WERI-Rb-1 (cell line): ENCODE results near the gene CCDC92B.

Experiments
- DNase-seq: peaks from one replicate; pipeline ENCODE4 v3.0.0-alpha.2; 2020
- H3K27ac ChIP-seq: fragments of 250-450 bp; sonication (Bioruptor Pico); 2 replicates; pipeline ENCODE4 v1.5.1; 2020; ENCODE audit warnings: mild to moderate bottlenecking, moderate library complexity
- H3K27me3 ChIP-seq: fragments of 250-450 bp; sonication (Bioruptor Pico); 2 replicates; pipeline ENCODE4 v1.5.1; 2021; ENCODE audit warnings: mild to moderate bottlenecking, low read depth, moderate library complexity; ENCODE audit not compliant: insufficient read depth, severe bottlenecking
- H3K36me3 ChIP-seq: fragments of 250-450 bp; sonication (Bioruptor Pico); 2 replicates; pipeline ENCODE4 v1.5.1; 2020; ENCODE audit warnings: mild to moderate bottlenecking, moderate library complexity
- H3K4me3 ChIP-seq: 2 replicates; pipeline ENCODE4 v1.5.1; 2011; ENCODE audit warnings: low read depth, mild to moderate bottlenecking, control low read depth, low read length
- H3K9me3 ChIP-seq: fragments of 250-450 bp; sonication (Bioruptor Pico); 2 replicates; pipeline ENCODE4 v1.5.1; 2021; ENCODE audit warnings: mild to moderate bottlenecking, moderate library complexity; ENCODE audit not compliant: severe bottlenecking
- CTCF ChIP-seq: IDR thresholded peaks from 2 replicates; pipeline ENCODE4 v1.5.1; 2011; ENCODE audit warnings: low read depth, mild to moderate bottlenecking, control low read depth, inconsistent platforms, low read length

CCDC92B gene

GRCh38 chr17:2706911-2707510, 42.4 kb downstream of the CCDC92B start:
- H3K4me3 ChIP-seq: no peak overlapping the region
- H3K9me3 ChIP-seq: no peaks in the 10 kb centered on the region
- no peak for DNase-seq
- H3K27ac ChIP-seq: no peak overlapping the region; the same call in 1 of the 2 replicates
- peaks cover 23% of the 10 kb centered on the region for H3K36me3 ChIP-seq
- no peak for TF ChIP-seq CTCF
- no peaks in the 10 kb centered on the region for H3K27me3 ChIP-seq

GRCh38 chr17:2705888-2706795, 43.3 kb downstream of the CCDC92B start:
- Histone ChIP-seq H3K36me3 (peaks cover 32% of the 10 kb centered on the region), H3K9me3 (no peaks in the 10 kb centered on the region)

GRCh38 chr17:2705263-2705662, 44.2 kb downstream of the CCDC92B start:
- Histone ChIP-seq H3K27ac (no peak overlapping the region), H3K27me3 (no peaks in the 10 kb centered on the region), H3K36me3 (peaks cover 40% of the 10 kb centered on the region), H3K4me3 (no peak overlapping the region), H3K9me3 (no peaks in the 10 kb centered on the region)
- DNase-seq: no peak
- TF ChIP-seq CTCF: no peak

More at GRCh38 chr17:2705888-2706795, 43.3 kb downstream of the CCDC92B start:
- DNase-seq: no peak
- Histone ChIP-seq H3K27ac (no peak overlapping the region), H3K4me3 (no peak overlapping the region), H3K27me3 (no peaks in the 10 kb centered on the region)
- TF ChIP-seq CTCF: no peak

- no peak overlapping the region for H3K27ac ChIP-seq
- TF ChIP-seq CTCF: no peak
These were observed 44.6 kb downstream of the CCDC92B start for GRCh38 chr17:2704890-2705248.

GRCh38 chr17:2704031-2704889, 45.2 kb downstream of the CCDC92B start:
- H3K9me3 ChIP-seq: no peaks in the 10 kb centered on the region
- H3K4me3 ChIP-seq: no peak overlapping the region
- no peak for DNase-seq
- no peak for TF ChIP-seq CTCF
- H3K36me3 ChIP-seq: peaks cover 46% of the 10 kb centered on the region
- H3K27me3 ChIP-seq: no peaks in the 10 kb centered on the region
- H3K27ac ChIP-seq: no peak overlapping the region

More at GRCh38 chr17:2704890-2705248, 44.6 kb downstream of the CCDC92B start:
- Histone ChIP-seq H3K9me3 (no peaks in the 10 kb centered on the region), H3K27me3 (no peaks in the 10 kb centered on the region), H3K36me3 (peaks cover 44% of the 10 kb centered on the region), H3K4me3 (no peak overlapping the region)
- DNase-seq: no peak
